Measurements from ENCODE around the gene TCOF1.

The TCOF1 gene

GRCh38 chr5:150340614-150341255, 16.8 kb upstream of the TCOF1 start:
- no peak overlapping the region for H3K4me3 ChIP-seq (ENCODE audit: low read depth, low read length)
- no peak for DNase-seq (ENCODE audit: low read depth)
- TF ChIP-seq CTCF (IDR thresholded peaks at IDR 0.05; ENCODE audit: insufficient read depth, low read depth, low read length, missing control alignments), result no peak

- DNase-seq (ENCODE audit: low read depth), result no peak
- no peak for TF ChIP-seq CTCF (IDR thresholded peaks at IDR 0.05; ENCODE audit: insufficient read depth, low read depth, low read length, missing control alignments)
- no peak overlapping the region for H3K4me3 ChIP-seq (ENCODE audit: low read depth, low read length)
Measured at GRCh38 chr5:150341331-150341730, 16.2 kb upstream of the TCOF1 start.

- no peak for DNase-seq (ENCODE audit: low read depth)
- no peak for TF ChIP-seq CTCF (IDR thresholded peaks at IDR 0.05; ENCODE audit: insufficient read depth, low read depth, low read length, missing control alignments)
- H3K4me3 ChIP-seq (ENCODE audit: low read depth, low read length), result no peak overlapping the region
Measured at GRCh38 chr5:150341989-150342388, 15.5 kb upstream of the TCOF1 start.

- no peak overlapping the region for H3K4me3 ChIP-seq (ENCODE audit: low read depth, low read length)
- DNase-seq (ENCODE audit: low read depth), result peak; percentile 53
- no peak for TF ChIP-seq CTCF (IDR thresholded peaks at IDR 0.05; ENCODE audit: insufficient read depth, low read depth, low read length, missing control alignments)
Measured at GRCh38 chr5:150342583-150342982, 14.9 kb upstream of the TCOF1 start.

- no peak overlapping the region for H3K4me3 ChIP-seq (ENCODE audit: low read depth, low read length)
- TF ChIP-seq CTCF (IDR thresholded peaks at IDR 0.05; ENCODE audit: insufficient read depth, low read depth, low read length, missing control alignments), result no peak
- DNase-seq (ENCODE audit: low read depth), result no peak
Measured at GRCh38 chr5:150343994-150344631, 13.4 kb upstream of the TCOF1 start.

GRCh38 chr5:150345716-150346115, 11.8 kb upstream of the TCOF1 start:
- H3K4me3 ChIP-seq (ENCODE audit: low read depth, low read length), result no peak overlapping the region
- TF ChIP-seq CTCF (IDR thresholded peaks at IDR 0.05; ENCODE audit: insufficient read depth, low read depth, low read length, missing control alignments), result no peak
- no peak for DNase-seq (ENCODE audit: low read depth)

- no peak for TF ChIP-seq CTCF (IDR thresholded peaks at IDR 0.05; ENCODE audit: insufficient read depth, low read depth, low read length, missing control alignments)
- no peak overlapping the region for H3K4me3 ChIP-seq (ENCODE audit: low read depth, low read length)
- no peak for DNase-seq (ENCODE audit: low read depth)
Measured at GRCh38 chr5:150346592-150346991, 10.9 kb upstream of the TCOF1 start.
